Adrenal gland (tissue), 5 donors: Measurements from ENCODE around the gene GRAMD1A.
A peak's percentile ranks its signal among the peaks of the same experiment; 100 is the strongest.

ENCODE experiments used
- CTCF ChIP-seq, 6 experiments: fragments of 450-650 bp in 4 of 6; fragments of 200-600 bp in 2 of 6; sonication (generic) in 1 of 6; IDR thresholded peaks; 1 replicate in 5 of 6; 2 replicates in 1 of 6; pipeline versions ENCODE4 v1.5.1 to v1.8.0; 2016 to 2021; ENCODE audit warnings: antibody characterized with exemption in 6 of 6, mild to moderate bottlenecking in 2 of 6, moderate library complexity in 1 of 6
- POLR2A ChIP-seq, 2 donors: fragments of 450-650 bp; IDR thresholded peaks; one replicate each; pipeline ENCODE4 v1.6.1; 2017; ENCODE audit warnings: antibody characterized with exemption in 2 of 2, mild to moderate bottlenecking in 2 of 2, moderate library complexity in 1 of 2
- donor health status: DM: no; HTN: no; CAD: no.

- TF ChIP-seq CTCF (IDR thresholded peaks at IDR 0.05) (no peak), POLR2A (IDR thresholded peaks at IDR 0.05) (peak in 1 of 2 donors; percentile 6)
These were observed 36.3 kb upstream of the GRAMD1A start, which contains the start of gene ZNF792 for GRCh38 chr19:34963573-34964406.
